ENCODE results near the gene RIN1. TPM values are rescaled to one million over a fixed set of nuclear protein-coding genes. Genes with fewer than 3 reads are reported as not detected.
A peak's percentile ranks its signal among the peaks of the same experiment; 100 is the strongest.

The RIN1 gene
- total RNA-seq, 1 experiment from 2014 or later = 11.7 TPM

DNA sequence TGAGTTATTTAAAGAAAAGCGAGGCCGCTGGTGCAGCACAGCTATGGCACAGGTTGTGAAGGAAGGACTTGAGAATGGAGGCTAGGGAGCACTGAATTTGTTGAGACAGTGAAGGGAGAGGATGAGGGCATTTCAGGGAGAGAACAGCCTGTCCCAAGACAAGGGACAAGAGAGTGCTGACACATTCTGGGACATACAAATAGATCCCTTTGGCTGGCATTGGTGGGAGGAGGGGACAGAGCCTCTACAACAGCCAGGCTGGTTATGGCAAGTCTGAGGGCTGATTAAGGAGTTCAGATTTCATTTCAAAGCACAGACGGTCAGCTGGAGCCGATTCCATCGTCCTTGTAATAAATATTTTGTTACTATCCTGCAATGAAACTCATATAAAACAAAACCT, 37.0 kb upstream of the RIN1 start:
- peak overlapping the region; percentile 69 for H3K4me3 Mint-ChIP-seq (ENCODE audit: unreplicated experiment)

DNA sequence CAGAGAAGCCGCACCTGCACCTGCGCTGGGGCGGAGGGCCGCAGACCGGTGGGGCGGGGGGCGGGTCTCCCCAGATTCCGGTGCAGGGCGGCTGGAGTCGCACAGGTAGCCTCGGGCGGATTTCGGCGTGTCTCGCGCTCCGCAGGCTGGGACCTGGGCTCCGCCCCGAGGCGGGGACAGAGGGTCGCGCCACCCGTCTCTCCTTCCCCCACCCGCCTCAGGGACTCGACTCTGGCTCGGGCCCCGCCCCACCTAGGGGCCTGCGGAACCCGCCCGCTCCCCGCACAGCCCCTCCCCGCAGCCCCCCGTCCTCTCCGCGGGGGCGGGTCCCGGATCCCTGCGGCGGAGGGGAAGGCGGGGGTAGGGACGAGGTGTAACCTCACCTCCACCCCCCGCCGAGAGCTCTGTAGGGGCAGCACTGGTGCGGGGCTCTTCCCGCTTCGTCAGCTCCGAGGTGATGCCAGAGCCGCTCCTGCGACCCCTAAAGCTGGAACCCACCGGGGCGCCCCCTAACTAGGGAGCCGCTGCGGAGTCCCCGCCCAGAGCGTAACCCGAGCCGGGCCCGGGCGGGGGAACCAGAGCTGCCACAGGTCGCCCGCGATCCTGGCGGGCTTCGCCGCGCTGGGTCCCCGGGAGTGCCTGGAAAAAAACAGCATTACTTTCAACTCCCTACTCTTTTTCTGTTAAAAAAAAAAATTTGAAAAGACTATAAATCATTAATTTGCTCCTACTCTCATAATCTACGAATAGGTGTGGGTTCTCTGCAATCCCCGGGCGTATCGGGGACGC, 35.6 kb upstream of the RIN1 start, which contains the start of gene SLC29A2:
TSS of gene SLC29A2 (minus strand) at position 134 of the 789 bp plus-strand sequence. CDS start 169 bp downstream, outside the sequence.
- ChIA-PET POLR2A (interaction anchor here (0.7 to 1.4 kb wide), 7 partner anchors 9 to 306 kb away, joined by 3 to 4 read pairs (median 3); partner anchors contain the start of genes MRPL11 and RBM4B), CTCF (interaction anchor here (0.6 to 2.3 kb wide), 6 partner anchors 13 to 89 kb away, joined by 3 to 13 read pairs (median 4); no protein-coding TSS in a partner anchor)
- Mint-ChIP-seq H3K27ac (ENCODE audit: unreplicated experiment) (peak within 1 kb of the TSS; percentile 76), H3K4me1 (ENCODE audit: low read depth, unreplicated experiment) (peaks cover 9% of the 10 kb centered on the region), H3K27me3 (ENCODE audit: insufficient read depth, unreplicated experiment) (no peaks in the 10 kb centered on the region), H3K9me3 (ENCODE audit: unreplicated experiment) (no peaks in the 10 kb centered on the region), H3K4me3 (ENCODE audit: unreplicated experiment) (peak within 1 kb of the TSS; percentile 69), H3K36me3 (ENCODE audit: insufficient read depth, unreplicated experiment) (peaks cover 41% of the 10 kb centered on the region)
- Histone ChIP-seq H3K4me3 (ENCODE audit: low read depth, low read length) (peak within 1 kb of the TSS; percentile 95), H3K27me3 (replicated peaks; ENCODE audit: control insufficient read depth, insufficient read depth, low read length) (no peaks in the 10 kb centered on the region), H3K4me1 (peaks cover 15% of the 10 kb centered on the region), H3K9me3 (no peaks in the 10 kb centered on the region), H3K36me3 (ENCODE audit: control insufficient read depth, insufficient read depth, low read length) (peaks cover 3% of the 10 kb centered on the region; the same call in 1 of the 2 replicates)
- peak; percentile 98 to 99 for DNase-seq
- BruUV-seq (replicated peaks) = no TSS peak
- TF ChIP-seq, protein P1, sequence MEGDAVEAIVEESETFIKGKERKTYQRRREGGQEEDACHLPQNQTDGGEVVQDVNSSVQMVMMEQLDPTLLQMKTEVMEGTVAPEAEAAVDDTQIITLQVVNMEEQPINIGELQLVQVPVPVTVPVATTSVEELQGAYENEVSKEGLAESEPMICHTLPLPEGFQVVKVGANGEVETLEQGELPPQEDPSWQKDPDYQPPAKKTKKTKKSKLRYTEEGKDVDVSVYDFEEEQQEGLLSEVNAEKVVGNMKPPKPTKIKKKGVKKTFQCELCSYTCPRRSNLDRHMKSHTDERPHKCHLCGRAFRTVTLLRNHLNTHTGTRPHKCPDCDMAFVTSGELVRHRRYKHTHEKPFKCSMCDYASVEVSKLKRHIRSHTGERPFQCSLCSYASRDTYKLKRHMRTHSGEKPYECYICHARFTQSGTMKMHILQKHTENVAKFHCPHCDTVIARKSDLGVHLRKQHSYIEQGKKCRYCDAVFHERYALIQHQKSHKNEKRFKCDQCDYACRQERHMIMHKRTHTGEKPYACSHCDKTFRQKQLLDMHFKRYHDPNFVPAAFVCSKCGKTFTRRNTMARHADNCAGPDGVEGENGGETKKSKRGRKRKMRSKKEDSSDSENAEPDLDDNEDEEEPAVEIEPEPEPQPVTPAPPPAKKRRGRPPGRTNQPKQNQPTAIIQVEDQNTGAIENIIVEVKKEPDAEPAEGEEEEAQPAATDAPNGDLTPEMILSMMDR (IDR thresholded peaks at IDR 0.05; ENCODE audit: insufficient read depth in 1 of 2, low read depth in 1 of 2, low read length in 1 of 2, severe bottlenecking in 1 of 2, unreplicated experiment in 1 of 2) = peak in 1 of 2 experiments; percentile 3
- intact Hi-C loops (cut with micrococcal nuclease; ENCODE audit: unreplicated experiment) = loop anchor here (1.0 to 2.0 kb wide), 2 partner anchors 21 to 27 kb away; partner anchors contain the start of gene BRMS1

More for the DNA sequence above, 37.0 kb upstream of the RIN1 start:
- Histone ChIP-seq H3K27me3 (replicated peaks; ENCODE audit: control insufficient read depth, insufficient read depth, low read length) (no peaks in the 10 kb centered on the region), H3K9me3 (no peaks in the 10 kb centered on the region), H3K4me3 (ENCODE audit: low read depth, low read length) (no peak overlapping the region), H3K36me3 (ENCODE audit: control insufficient read depth, insufficient read depth, low read length) (peaks cover 3% of the 10 kb centered on the region; the same call in 1 of the 2 replicates), H3K4me1 (peaks cover 15% of the 10 kb centered on the region)
- DNase-seq = no peak
- ChIA-PET POLR2A (no interaction called here), CTCF (interaction anchor here (1.1 kb wide), 1 partner anchor 13 kb away, joined by 3 read pairs; no protein-coding TSS in a partner anchor)
- intact Hi-C loops (cut with micrococcal nuclease; ENCODE audit: unreplicated experiment) = no loop called here
- BruUV-seq (replicated peaks) = no TSS peak
- TF ChIP-seq, protein P1 (IDR thresholded peaks at IDR 0.05; ENCODE audit: insufficient read depth in 1 of 2, low read depth in 1 of 2, low read length in 1 of 2, severe bottlenecking in 1 of 2, unreplicated experiment in 1 of 2) = no peak
- Mint-ChIP-seq H3K36me3 (ENCODE audit: insufficient read depth, unreplicated experiment) (peaks cover 27% of the 10 kb centered on the region), H3K27ac (ENCODE audit: unreplicated experiment) (no peak overlapping the region), H3K27me3 (ENCODE audit: insufficient read depth, unreplicated experiment) (no peaks in the 10 kb centered on the region), H3K9me3 (ENCODE audit: unreplicated experiment) (no peaks in the 10 kb centered on the region), H3K4me1 (ENCODE audit: low read depth, unreplicated experiment) (peaks cover 9% of the 10 kb centered on the region)

DNA sequence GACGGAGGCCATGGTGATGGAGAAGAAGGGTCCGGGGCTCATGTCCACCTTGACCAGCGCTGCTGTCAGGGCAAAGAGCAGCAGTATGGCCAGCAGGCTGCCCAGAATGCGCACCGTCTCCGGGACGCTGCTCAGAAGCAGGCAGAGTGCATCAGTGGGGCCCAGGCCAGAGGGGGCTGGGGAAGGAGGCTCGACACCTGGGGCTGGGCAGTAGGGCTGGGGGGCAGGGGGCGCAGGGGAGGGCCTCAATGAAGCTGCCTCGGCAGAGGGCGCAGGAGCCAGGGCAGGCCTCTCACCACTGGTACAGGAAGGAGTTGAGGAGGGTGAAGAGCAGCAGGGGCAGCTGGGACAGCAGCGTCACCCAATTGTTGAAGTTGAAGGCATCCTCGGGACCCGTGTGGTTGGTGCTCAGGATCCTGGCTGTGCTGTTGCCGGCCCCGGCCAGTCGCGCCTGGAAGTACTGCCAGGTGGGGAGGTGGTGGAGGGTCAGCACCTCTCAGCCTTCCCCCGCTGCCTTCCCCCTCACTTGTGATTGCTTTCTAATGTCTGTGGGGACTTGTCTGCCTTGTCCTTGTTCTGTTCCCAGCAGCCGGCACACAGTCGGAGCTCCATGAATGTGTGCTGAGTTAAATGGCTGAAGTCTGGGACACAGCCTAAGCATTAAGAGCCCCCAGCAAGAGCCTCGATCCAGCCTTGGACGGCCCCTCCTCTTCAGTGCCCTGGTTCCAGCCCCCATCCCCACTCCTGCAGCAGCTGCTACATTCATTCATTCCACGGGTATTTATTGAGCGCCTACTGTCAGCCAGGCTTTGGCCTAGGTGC, 33.0 kb upstream of the RIN1 start:
- BruUV-seq (replicated peaks) = no TSS peak
- H3K4me1 Mint-ChIP-seq (ENCODE audit: low read depth, unreplicated experiment) = peaks cover 9% of the 10 kb centered on the region
- Histone ChIP-seq H3K9me3 (no peaks in the 10 kb centered on the region), H3K36me3 (ENCODE audit: control insufficient read depth, insufficient read depth, low read length) (peaks cover 3% of the 10 kb centered on the region; the same call in 1 of the 2 replicates), H3K4me1 (peaks cover 15% of the 10 kb centered on the region), H3K4me3 (ENCODE audit: low read depth, low read length) (no peak overlapping the region; the same call in 1 of the 2 replicates), H3K27me3 (replicated peaks; ENCODE audit: control insufficient read depth, insufficient read depth, low read length) (no peaks in the 10 kb centered on the region)
- TF ChIP-seq, protein P1 (IDR thresholded peaks at IDR 0.05; ENCODE audit: insufficient read depth in 1 of 2, low read depth in 1 of 2, low read length in 1 of 2, severe bottlenecking in 1 of 2, unreplicated experiment in 1 of 2) = no peak
- CTCF ChIA-PET = interaction anchor here (1.4 kb wide), 1 partner anchor 57 kb away, joined by 6 read pairs; no protein-coding TSS in a partner anchor
- intact Hi-C loops (cut with micrococcal nuclease; ENCODE audit: unreplicated experiment) = no loop called here
- no peak for DNase-seq
- H3K27ac Mint-ChIP-seq (ENCODE audit: unreplicated experiment) = peak overlapping the region; percentile 54
- H3K9me3 Mint-ChIP-seq (ENCODE audit: unreplicated experiment) = no peaks in the 10 kb centered on the region
- H3K27me3 Mint-ChIP-seq (ENCODE audit: insufficient read depth, unreplicated experiment) = no peaks in the 10 kb centered on the region
- peaks cover 67% of the 10 kb centered on the region for H3K36me3 Mint-ChIP-seq (ENCODE audit: insufficient read depth, unreplicated experiment)
- POLR2A ChIA-PET = no interaction called here
- H3K4me3 Mint-ChIP-seq (ENCODE audit: unreplicated experiment) = peak overlapping the region; percentile 69

All from Caco-2 (cell line).